Hippocampal formation (tissue), 2 donors: ENCODE data around the gene LRRN1.
"Not testable (repeated sequence)": the region's sequence is repeated elsewhere in the genome, so short reads cannot be mapped to it uniquely, and the experiment has no call there.

ENCODE experiments used
- DNase-seq, 2 donors: peaks; one replicate each; lab custom pipeline; 2025; lab: John Stamatoyannopoulos, UW

Gene LRRN1

DNA sequence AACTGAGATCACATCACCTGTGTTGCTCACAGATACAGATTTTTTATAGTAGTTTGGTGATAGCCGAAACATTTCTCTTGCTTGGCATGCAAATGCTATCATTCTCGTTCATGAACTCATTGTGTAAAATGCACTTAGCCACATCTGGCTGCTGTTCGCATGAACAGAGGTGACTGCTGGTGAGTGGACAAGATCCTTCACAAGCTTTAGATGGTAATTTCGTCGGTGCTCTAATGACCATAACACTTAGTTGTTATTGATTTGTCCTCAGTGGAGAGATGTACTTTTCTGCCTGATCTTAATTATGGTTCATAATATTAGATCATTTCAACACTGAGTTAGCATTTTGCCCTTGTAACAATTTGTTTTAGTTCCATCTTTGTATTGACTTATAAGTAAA, 13.8 kb downstream of the LRRN1 start:
- DNase-seq: no peak

- no peak for DNase-seq
Measured at GRCh38 chr3:3815206-3815605, 16.0 kb downstream of the LRRN1 start.

DNA sequence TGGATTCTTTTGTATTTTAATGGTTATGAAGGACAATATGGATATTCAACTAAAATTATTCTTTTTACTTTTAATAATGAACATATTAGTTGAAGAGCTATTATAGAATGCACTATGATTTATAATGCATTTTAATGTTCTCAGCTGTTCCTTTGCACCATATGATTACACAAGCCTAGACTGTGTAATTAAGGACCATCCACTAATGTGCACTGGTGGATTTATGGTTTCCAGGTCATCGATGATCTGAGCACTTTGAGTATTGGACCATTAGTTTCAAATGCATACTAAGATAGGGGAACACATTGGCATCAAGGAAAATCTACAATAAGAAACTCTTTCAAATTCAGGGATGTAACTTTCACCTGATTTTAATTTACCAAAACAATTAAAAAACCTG, 16.8 kb downstream of the LRRN1 start:
- no peak for DNase-seq

- no peak for DNase-seq
Measured at GRCh38 chr3:3817865-3818264, 18.6 kb downstream of the LRRN1 start.

DNA sequence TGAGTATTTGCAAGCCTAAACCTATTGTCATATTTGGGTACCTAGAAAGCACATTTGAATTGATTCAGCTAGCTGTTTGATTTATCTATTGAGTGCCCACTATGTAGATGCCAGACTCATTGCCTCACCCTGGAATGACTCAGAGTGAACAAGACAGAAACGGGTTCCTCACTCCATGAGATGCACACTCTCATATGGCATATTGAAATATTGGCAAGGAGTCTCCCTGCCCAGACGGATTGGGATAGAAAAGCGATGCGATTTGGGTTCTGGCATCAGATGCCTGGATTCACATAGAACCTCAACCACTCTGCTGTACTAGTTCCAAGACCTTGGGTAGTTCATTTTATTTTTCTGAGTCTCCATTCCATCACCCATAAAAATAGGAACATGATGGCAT, 22.5 kb downstream of the LRRN1 start:
- DNase-seq: no peak

GRCh38 chr3:3825035-3825434, 25.8 kb downstream of the LRRN1 start:
- DNase-seq: no peak

DNA sequence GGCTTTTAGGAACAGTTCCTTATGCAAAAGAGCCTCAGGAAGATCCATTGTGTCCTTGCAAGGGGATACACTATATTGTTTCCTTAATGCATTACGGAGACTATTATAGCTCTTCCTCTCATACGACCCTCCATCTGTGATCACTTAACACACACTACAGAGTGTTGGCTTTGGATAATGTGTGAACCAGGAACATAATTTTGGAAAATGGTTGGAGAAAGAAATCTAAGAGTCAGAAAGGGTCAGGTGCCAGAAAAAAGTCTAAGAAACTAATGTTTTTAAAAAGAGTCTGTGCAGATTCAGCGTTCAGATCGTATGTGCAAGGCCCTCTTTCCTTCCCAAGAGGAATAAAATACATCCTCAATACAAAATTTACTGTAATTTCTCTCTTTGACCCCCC, 27.3 kb downstream of the LRRN1 start:
- DNase-seq: no peak

DNA sequence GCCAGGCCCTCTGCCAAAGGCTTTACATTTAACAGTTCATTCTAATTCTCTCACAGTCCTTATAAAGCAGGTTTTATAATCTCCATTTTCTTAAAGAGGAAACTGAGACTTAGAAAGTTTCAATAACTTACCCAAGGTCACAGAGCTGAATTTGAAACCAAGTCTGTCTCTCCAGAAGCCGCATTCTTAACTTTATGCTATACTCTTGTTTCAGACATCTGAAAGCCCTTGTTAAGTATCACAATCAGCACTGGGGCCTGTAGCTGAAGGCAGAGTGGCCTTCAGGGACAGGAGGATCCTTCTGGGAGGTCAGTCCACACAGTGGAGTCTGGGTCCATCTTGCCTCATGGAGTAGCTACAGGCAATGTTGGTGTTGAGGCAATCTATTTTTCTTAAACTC, 27.9 kb downstream of the LRRN1 start:
- DNase-seq: no peak

- DNase-seq: not testable (repeated sequence)
Measured at GRCh38 chr3:3828417-3828816, 29.2 kb downstream of the LRRN1 start.

DNA sequence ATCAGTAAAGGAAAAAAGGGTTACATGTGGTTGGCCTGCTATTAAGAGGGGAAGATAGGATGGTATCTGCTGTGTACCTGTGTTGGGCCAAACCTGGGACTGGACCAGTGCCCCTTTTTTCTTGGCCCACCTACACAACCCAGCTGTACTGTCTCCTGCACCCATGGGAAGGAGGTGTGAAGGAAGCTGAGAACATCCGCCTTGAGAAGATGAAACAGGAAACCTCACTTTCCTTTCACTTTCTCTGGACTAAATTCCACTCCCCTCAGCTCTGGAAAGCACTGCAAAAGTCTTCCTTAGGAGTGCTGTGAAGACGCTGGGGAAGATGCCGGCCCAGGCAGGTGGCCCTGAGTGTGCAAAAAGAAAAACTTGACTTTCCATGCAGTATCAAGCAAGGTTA, 37.6 kb downstream of the LRRN1 start:
- no peak for DNase-seq

GRCh38 chr3:3842356-3842755, 43.1 kb downstream of the LRRN1 start:
- DNase-seq: no peak

DNA sequence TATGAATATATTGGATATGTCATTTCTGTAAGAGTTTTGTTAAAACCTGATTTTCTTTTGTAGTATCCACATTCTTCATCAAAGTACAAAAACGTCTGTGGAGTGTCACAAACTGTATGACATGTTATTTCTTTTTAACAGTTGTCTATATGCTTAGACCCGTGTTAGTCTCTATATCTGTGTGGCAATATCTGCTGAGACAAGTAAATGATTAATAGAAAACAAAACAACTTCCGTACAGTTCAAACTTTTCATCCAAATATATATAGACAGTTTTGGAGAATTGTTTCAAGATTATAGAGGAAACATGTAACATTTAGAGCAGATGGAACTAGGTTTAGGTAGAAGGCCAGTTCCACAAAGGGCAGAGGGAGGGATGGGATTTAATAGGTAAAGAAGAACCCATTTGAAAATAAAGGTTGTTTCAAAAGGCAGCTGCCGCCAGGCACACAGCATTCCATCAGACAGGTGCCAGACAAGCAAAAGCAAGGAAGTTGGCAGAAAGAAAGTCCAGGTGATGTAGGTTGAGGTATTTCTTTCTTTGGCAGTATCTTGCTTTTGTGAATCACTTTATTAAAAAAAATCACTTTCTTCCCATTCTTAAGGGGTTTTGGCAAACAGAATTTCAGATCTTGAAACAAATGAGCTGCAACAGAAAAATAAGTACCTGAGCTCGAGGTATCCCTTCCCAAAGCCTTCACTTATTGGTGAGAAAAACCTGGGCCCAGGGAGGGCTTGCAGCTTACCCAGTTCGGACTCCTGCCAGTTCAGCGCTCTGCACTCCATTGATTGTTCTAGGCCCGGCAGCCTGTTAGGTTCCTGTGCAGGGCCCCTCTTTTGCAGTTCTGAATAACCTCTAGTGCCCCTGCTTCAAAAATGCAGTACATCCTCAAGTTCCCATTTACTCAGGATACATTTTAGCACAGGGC, 49.0 kb downstream of the LRRN1 start:
- DNase-seq: no peak

GRCh38 chr3:3848923-3849275, 49.7 kb downstream of the LRRN1 start:
- no peak for DNase-seq

DNA sequence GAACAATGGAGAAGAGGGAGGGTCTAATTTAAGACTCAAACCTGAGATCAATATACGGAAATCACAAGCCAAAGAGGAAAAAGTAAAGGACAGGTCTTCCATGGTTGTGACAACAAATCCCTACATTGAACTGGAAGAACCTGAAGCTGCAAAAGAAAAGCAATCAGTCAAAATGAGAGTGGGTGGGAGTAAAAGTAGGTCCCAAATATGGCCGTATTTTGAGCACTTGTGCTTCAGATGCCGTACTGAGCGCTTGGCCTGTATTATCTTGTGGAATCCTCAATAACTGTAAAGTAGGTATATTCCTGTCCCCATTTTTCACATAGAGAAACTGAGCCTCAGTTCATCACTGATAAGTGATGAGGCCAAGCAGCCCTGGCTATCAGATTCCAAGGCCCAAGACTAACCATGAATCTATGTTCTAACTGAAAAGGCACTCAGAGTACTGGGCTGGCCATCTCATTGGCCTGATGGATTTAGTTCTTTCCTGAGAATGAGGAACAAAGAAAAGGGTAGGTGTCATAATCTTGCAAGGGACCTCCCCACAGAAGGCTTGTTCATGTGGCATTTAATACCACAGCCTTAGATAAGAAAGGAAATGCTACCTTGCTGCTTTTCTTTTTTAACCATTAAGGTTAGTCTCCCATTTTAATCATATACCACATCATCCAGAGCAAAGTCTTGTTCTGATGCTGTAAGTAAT, 52.5 kb downstream of the LRRN1 start:
- no peak for DNase-seq

GRCh38 chr3:3853544-3853943, 54.3 kb downstream of the LRRN1 start:
- no peak for DNase-seq

GRCh38 chr3:3855056-3855455, 55.8 kb downstream of the LRRN1 start:
- DNase-seq: no peak

DNA sequence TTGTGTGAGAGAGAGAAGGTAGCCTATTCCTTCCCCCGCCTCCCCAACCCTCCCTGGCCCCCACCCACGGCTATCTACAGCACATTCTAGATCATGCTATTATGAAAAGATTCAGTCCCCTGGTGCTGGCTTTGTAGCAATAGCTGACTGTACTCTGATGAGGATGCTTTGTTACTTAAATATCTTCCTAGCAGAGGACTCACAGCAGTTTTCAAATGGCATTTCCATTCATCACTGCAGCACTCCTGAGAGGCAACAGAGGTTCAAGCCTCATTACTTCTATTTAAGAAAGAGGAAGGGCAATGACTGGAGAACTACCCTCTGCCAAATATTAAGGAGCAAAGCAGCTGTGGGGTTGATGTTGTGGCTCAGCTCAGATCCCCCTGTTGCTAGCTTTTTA, 61.0 kb downstream of the LRRN1 start:
- no peak for DNase-seq

- DNase-seq: no peak
Measured at GRCh38 chr3:3862534-3862933, 63.3 kb downstream of the LRRN1 start.

DNA sequence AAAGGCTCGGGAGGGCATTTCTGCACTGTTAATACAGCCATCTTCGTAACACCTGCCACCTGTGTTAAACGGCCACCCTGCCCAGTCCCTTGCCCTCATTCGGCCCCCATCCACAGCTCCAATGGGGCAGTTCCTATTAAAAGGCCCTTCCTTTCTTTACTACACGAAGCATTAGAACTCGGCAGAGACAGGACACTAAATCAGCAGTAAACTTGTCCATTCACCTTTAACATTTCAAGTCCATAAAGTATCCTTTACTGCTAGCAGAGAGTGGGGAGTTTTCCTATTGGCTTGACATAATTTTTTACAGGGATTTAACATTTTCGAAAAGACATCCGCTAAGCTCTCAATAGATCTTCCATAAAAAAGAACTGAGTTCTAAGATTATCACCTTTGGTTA, 76.3 kb downstream of the LRRN1 start:
- DNase-seq: no peak

DNA sequence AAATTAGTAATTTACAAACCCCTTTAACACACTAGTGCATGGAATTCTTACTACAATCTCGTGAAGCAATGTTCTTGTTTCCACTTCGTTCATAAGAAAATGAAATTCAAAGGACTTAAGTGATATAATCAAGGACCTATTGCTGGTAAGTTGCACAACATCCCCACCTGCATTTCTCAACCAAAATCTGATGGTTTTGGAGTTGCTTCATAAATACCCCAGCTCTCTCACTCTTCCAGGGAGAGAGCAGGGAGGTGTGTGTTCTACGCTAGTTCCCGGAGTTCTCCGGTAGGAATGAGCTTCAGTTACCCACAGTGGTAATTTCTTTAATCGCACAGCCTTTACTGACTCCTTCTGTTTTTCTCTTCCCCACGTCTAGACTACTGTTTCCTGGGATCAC, 81.8 kb downstream of the LRRN1 start:
- no peak for DNase-seq

DNA sequence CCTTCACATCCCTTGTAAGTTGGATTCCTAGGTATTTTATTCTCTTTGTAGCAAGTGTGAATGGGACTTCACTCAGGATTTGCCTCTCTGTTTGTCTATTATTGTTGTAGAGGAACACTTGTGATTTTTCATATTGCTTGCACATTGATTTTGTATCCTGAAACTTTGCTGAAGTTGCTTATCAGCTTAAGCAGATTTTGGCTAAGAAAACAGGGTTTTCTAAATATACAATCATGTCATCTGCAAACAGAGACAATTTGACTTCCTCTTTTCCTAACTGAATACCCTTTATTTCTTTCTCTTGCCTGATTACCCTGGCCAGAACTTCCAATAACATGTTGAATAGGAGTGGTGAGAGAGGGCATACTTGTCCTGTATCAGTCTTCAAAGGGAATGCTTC, 88.1 kb downstream of the LRRN1 start:
- DNase-seq: not testable (repeated sequence)

DNA sequence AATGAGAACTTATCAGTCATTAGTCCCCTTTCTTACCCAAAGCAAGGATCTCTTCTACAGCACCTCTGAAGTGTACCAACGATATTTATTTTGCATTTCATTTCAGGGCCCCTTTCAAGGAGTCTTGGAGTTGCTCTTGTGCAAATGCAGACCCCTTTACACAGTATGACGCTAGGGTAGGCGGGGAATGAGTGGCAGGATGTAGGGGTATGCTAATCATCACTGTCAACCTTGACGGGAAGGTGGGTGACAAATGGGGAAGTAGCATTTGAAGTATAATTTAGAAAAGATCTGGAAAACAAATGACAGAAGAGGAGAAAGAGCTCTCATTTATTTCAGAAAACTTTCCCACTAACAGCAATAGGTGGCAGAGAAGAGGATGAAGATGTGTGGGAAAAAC, 94.4 kb downstream of the LRRN1 start:
- no peak for DNase-seq
